ENCODE measurements around the gene CCSER1.

GRCh38 chr4:90960433-90960832, 833.2 kb downstream of the CCSER1 start:
- no peak for TF ChIP-seq EZH2phosphoT487 (IDR thresholded peaks at IDR 0.05; ENCODE audit: borderline replicate concordance, low read length)
- TF ChIP-seq, protein P1, sequence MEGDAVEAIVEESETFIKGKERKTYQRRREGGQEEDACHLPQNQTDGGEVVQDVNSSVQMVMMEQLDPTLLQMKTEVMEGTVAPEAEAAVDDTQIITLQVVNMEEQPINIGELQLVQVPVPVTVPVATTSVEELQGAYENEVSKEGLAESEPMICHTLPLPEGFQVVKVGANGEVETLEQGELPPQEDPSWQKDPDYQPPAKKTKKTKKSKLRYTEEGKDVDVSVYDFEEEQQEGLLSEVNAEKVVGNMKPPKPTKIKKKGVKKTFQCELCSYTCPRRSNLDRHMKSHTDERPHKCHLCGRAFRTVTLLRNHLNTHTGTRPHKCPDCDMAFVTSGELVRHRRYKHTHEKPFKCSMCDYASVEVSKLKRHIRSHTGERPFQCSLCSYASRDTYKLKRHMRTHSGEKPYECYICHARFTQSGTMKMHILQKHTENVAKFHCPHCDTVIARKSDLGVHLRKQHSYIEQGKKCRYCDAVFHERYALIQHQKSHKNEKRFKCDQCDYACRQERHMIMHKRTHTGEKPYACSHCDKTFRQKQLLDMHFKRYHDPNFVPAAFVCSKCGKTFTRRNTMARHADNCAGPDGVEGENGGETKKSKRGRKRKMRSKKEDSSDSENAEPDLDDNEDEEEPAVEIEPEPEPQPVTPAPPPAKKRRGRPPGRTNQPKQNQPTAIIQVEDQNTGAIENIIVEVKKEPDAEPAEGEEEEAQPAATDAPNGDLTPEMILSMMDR (IDR thresholded peaks at IDR 0.05; ENCODE audit: low read depth, low read length, poor library complexity, severe bottlenecking): no peak
